ENCODE measurements around the gene PRKCD. TPM values are rescaled to one million over a fixed set of nuclear protein-coding genes. Genes with fewer than 3 reads are reported as not detected.

PRKCD gene
- total RNA-seq, 1 donor from 2014 or later, result 9.9 TPM

DNA sequence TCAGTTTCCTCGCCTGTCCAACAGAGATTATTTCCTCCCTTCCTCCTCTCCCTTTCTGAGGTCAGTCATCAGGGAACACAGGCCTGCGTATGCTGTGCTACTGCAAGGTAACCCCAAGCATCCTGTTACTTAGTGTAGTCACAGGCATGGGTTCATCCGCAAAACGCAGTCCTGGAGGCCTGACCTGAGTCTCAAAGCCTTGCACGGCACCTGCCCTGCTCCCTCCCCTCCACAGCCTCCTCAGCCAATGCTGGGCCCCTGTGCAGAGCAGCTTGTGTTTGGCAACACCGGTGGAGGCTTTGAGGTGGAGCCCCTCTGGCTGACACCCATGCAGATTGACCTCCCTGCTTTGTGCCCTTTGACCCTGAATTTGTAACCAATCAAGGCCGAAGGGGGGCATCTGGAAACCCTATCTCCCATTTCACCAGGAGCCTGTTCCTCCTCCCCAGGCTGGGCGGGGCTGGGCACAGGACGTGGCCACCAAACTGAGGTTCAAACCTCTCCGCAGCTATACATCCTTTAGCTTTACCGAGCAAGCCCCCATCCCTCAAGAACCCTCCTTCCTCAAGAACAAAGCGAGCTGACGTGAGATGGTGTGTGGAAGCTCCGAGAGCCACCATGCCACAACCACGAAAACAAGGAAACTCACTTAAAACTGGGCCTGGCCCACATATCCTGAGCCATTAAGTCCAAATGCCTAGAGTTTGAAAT is 73.3 kb downstream of the PRKCD start:
- no peak overlapping the region for H3K27ac Mint-ChIP-seq (ENCODE audit: unreplicated experiment)
- H3K36me3 Mint-ChIP-seq (ENCODE audit: low read depth, unreplicated experiment), result peaks cover 25% of the 10 kb centered on the region
- no peak overlapping the region for H3K4me3 Mint-ChIP-seq (ENCODE audit: unreplicated experiment)
- peaks cover 12% of the 10 kb centered on the region for H3K4me1 Mint-ChIP-seq (ENCODE audit: unreplicated experiment)
- H3K9me3 Mint-ChIP-seq (ENCODE audit: unreplicated experiment), result no peaks in the 10 kb centered on the region
- DNase-seq (ENCODE audit: low spot score), result no peak
- no peaks in the 10 kb centered on the region for H3K27me3 Mint-ChIP-seq (ENCODE audit: unreplicated experiment)
- no peak for TF ChIP-seq CTCF (IDR thresholded peaks at IDR 0.05; ENCODE audit: unreplicated experiment)

DNA sequence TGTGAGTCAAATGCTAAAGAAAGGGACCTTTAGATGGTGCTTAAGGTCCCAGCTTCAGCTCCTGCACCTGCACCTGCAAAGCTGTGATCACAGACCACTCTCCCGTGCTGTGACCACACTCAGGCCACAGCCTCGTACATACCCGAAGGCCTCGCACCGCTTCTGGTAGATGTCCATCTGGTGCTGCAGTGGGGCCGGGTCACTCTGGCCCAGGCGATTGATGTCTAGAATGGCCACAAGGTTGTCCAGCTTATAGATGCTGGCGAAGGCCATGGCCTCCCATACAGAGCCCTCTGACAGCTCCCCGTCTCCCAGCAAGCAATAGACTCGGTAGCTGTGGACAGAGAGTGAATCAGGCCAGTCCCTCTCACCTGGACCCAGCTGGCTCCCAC is 73.8 kb downstream of the PRKCD start:
- no peak overlapping the region for H3K27ac Mint-ChIP-seq (ENCODE audit: unreplicated experiment)
- no peaks in the 10 kb centered on the region for H3K9me3 Mint-ChIP-seq (ENCODE audit: unreplicated experiment)
- H3K36me3 Mint-ChIP-seq (ENCODE audit: low read depth, unreplicated experiment), result peaks cover 25% of the 10 kb centered on the region

DNA sequence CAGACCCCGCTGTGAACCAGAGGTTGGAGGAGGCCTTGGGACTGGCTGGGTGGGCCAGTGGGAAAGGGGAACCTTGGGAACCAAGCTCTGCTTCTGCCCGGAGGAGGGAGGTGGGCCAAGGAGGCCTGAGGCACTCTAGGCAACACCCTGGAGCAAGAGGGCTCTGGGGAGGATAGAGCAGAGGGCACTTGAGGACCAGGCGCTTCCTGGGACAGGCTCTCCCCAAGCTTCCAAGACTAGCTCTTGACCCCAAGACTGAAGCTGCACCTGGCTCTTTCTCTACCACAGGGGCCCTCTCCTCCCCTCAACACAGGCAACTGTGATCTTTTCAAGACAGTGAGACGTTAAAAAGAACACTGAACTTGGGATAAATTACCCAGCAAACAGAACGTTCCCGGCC is 74.5 kb downstream of the PRKCD start:
- no peak overlapping the region for H3K27ac Mint-ChIP-seq (ENCODE audit: unreplicated experiment)

More for the DNA sequence above, 73.8 kb downstream of the PRKCD start:
- H3K4me1 Mint-ChIP-seq (ENCODE audit: unreplicated experiment), result peaks cover 14% of the 10 kb centered on the region
- DNase-seq (ENCODE audit: low spot score), result no peak
- no peak for TF ChIP-seq CTCF (IDR thresholded peaks at IDR 0.05; ENCODE audit: unreplicated experiment)
- no peak overlapping the region for H3K4me3 Mint-ChIP-seq (ENCODE audit: unreplicated experiment)
- H3K27me3 Mint-ChIP-seq (ENCODE audit: unreplicated experiment), result no peaks in the 10 kb centered on the region

DNA sequence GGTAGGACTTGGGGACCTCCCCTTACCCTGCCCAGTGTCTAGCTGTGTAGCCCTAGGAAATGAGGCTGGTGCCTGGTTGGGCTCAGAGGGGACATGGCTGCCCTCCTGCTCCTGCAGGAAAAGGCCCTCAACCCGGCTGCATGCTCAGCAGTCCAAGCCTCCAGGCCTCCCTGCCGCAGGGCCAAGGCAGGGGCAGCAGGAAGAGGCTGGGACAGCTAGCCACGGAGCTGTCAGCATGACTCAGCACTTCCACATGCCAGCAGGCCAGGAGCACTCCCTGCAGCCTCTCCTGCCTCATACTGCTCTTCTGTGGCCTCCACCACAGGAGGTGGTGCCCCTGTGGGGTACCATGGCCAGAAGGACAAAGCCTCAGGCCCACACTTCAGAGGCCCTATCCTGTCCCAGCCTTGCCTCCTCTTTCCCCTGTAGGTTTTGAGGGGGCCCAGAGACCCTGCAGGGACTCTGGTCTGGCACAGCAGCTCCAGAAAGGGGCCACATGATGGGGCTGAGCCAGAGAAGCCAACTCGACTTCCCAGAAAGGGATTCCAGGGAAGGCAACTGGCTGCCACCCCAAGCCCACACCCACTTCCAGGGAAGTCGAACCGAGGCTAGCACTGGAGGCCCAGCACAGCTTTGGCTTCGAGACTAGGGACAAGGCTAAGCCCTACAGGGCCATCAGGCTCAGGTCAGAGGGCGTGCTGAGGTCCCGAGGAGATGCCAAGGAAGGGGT is 75.3 kb downstream of the PRKCD start:
- Mint-ChIP-seq H3K36me3 (ENCODE audit: low read depth, unreplicated experiment) (peaks cover 26% of the 10 kb centered on the region), H3K4me3 (ENCODE audit: unreplicated experiment) (peak overlapping the region; percentile 67), H3K4me1 (ENCODE audit: unreplicated experiment) (peaks cover 15% of the 10 kb centered on the region), H3K9me3 (ENCODE audit: unreplicated experiment) (no peaks in the 10 kb centered on the region), H3K27me3 (ENCODE audit: unreplicated experiment) (no peaks in the 10 kb centered on the region), H3K27ac (ENCODE audit: unreplicated experiment) (peak overlapping the region; percentile 10)
- no peak for TF ChIP-seq CTCF (IDR thresholded peaks at IDR 0.05; ENCODE audit: unreplicated experiment)
- DNase-seq (ENCODE audit: low spot score), result peak; percentile 49

More for the DNA sequence above, 74.5 kb downstream of the PRKCD start:
- Mint-ChIP-seq H3K4me1 (ENCODE audit: unreplicated experiment) (peaks cover 15% of the 10 kb centered on the region), H3K36me3 (ENCODE audit: low read depth, unreplicated experiment) (peaks cover 29% of the 10 kb centered on the region), H3K9me3 (ENCODE audit: unreplicated experiment) (no peaks in the 10 kb centered on the region), H3K27me3 (ENCODE audit: unreplicated experiment) (no peaks in the 10 kb centered on the region), H3K4me3 (ENCODE audit: unreplicated experiment) (peak overlapping the region; percentile 9)
- no peak for TF ChIP-seq CTCF (IDR thresholded peaks at IDR 0.05; ENCODE audit: unreplicated experiment)
- no peak for DNase-seq (ENCODE audit: low spot score)

All from endothelial cell (in vitro differentiated cells).